ENCODE measurements around the gene GCNT1. TPM values are rescaled to one million over a fixed set of nuclear protein-coding genes. Genes with fewer than 3 reads are reported as not detected.

GCNT1 gene
- total RNA-seq, 1 experiment from 2014 or later: 17.2 TPM

DNA sequence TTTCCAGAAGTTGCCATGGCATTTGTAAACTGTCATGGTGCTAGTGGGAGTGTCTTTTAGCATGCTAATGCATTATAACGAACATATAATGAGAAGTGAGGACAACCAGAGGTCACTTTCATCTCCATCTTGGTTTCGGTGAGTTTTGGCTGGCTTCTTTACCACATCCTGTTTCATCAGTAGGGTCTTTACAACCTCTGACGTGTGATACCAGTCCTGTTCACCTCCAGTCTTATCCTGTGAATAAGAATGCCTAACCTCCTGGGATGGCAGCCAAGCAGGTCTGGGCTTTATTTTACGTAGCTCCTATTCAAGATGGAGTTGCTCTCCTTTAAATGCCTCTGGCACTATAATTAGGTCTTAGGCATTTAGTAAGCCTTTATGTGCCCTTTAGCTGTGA lies 44.3 kb upstream of the GCNT1 start:
- Mint-ChIP-seq H3K4me3 (no peak overlapping the region), H3K36me3 (peaks cover 8% of the 10 kb centered on the region), H3K27ac (no peak overlapping the region), H3K9me3 (peaks cover 25% of the 10 kb centered on the region), H3K27me3 (ENCODE audit: low read depth) (peaks cover 7% of the 10 kb centered on the region; the same call in 1 of the 2 replicates), H3K4me1 (peaks cover 41% of the 10 kb centered on the region)
- POLR2A ChIA-PET: no interaction called here
- TF ChIP-seq GTF2I (CRISPR knock-in tag; conservative IDR thresholded peaks at IDR 0.05): no peak
- TF ChIP-seq RELA (CRISPR knock-in tag; IDR thresholded peaks at IDR 0.05; ENCODE audit: borderline replicate concordance): no peak
- no peak for TF ChIP-seq ZSCAN18 (CRISPR knock-in tag; IDR thresholded peaks at IDR 0.05)
- no peak for TF ChIP-seq NR2C2 (CRISPR knock-in tag; IDR thresholded peaks at IDR 0.05)
- TF ChIP-seq ZNF317 (CRISPR knock-in tag; IDR thresholded peaks at IDR 0.05; ENCODE audit: borderline replicate concordance, low read depth): no peak
- TF ChIP-seq ZNF121 (CRISPR knock-in tag; IDR thresholded peaks at IDR 0.05): no peak
- TF ChIP-seq, protein P1, sequence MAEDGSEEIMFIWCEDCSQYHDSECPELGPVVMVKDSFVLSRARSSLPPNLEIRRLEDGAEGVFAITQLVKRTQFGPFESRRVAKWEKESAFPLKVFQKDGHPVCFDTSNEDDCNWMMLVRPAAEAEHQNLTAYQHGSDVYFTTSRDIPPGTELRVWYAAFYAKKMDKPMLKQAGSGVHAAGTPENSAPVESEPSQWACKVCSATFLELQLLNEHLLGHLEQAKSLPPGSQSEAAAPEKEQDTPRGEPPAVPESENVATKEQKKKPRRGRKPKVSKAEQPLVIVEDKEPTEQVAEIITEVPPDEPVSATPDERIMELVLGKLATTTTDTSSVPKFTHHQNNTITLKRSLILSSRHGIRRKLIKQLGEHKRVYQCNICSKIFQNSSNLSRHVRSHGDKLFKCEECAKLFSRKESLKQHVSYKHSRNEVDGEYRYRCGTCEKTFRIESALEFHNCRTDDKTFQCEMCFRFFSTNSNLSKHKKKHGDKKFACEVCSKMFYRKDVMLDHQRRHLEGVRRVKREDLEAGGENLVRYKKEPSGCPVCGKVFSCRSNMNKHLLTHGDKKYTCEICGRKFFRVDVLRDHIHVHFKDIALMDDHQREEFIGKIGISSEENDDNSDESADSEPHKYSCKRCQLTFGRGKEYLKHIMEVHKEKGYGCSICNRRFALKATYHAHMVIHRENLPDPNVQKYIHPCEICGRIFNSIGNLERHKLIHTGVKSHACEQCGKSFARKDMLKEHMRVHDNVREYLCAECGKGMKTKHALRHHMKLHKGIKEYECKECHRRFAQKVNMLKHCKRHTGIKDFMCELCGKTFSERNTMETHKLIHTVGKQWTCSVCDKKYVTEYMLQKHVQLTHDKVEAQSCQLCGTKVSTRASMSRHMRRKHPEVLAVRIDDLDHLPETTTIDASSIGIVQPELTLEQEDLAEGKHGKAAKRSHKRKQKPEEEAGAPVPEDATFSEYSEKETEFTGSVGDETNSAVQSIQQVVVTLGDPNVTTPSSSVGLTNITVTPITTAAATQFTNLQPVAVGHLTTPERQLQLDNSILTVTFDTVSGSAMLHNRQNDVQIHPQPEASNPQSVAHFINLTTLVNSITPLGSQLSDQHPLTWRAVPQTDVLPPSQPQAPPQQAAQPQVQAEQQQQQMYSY (CRISPR knock-in tag; IDR thresholded peaks at IDR 0.05): no peak
- TF ChIP-seq, protein P2, sequence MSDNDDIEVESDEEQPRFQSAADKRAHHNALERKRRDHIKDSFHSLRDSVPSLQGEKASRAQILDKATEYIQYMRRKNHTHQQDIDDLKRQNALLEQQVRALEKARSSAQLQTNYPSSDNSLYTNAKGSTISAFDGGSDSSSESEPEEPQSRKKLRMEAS (CRISPR knock-in tag; IDR thresholded peaks at IDR 0.05): no peak
- TF ChIP-seq, protein P3, sequence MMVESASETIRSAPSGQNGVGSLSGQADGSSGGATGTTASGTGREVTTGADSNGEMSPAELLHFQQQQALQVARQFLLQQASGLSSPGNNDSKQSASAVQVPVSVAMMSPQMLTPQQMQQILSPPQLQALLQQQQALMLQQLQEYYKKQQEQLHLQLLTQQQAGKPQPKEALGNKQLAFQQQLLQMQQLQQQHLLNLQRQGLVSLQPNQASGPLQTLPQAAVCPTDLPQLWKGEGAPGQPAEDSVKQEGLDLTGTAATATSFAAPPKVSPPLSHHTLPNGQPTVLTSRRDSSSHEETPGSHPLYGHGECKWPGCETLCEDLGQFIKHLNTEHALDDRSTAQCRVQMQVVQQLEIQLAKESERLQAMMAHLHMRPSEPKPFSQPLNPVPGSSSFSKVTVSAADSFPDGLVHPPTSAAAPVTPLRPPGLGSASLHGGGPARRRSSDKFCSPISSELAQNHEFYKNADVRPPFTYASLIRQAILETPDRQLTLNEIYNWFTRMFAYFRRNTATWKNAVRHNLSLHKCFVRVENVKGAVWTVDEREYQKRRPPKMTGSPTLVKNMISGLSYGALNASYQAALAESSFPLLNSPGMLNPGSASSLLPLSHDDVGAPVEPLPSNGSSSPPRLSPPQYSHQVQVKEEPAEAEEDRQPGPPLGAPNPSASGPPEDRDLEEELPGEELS (CRISPR knock-in tag; IDR thresholded peaks at IDR 0.05): no peak
- TF ChIP-seq, protein P4, sequence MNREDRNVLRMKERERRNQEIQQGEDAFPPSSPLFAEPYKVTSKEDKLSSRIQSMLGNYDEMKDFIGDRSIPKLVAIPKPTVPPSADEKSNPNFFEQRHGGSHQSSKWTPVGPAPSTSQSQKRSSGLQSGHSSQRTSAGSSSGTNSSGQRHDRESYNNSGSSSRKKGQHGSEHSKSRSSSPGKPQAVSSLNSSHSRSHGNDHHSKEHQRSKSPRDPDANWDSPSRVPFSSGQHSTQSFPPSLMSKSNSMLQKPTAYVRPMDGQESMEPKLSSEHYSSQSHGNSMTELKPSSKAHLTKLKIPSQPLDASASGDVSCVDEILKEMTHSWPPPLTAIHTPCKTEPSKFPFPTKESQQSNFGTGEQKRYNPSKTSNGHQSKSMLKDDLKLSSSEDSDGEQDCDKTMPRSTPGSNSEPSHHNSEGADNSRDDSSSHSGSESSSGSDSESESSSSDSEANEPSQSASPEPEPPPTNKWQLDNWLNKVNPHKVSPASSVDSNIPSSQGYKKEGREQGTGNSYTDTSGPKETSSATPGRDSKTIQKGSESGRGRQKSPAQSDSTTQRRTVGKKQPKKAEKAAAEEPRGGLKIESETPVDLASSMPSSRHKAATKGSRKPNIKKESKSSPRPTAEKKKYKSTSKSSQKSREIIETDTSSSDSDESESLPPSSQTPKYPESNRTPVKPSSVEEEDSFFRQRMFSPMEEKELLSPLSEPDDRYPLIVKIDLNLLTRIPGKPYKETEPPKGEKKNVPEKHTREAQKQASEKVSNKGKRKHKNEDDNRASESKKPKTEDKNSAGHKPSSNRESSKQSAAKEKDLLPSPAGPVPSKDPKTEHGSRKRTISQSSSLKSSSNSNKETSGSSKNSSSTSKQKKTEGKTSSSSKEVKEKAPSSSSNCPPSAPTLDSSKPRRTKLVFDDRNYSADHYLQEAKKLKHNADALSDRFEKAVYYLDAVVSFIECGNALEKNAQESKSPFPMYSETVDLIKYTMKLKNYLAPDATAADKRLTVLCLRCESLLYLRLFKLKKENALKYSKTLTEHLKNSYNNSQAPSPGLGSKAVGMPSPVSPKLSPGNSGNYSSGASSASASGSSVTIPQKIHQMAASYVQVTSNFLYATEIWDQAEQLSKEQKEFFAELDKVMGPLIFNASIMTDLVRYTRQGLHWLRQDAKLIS (CRISPR knock-in tag; IDR thresholded peaks at IDR 0.05; ENCODE audit: borderline replicate concordance): no peak
- DNase-seq (ENCODE audit: low spot score) (no peak), ATAC-seq (no peak)
- CTCF ChIA-PET: no interaction called here

DNA sequence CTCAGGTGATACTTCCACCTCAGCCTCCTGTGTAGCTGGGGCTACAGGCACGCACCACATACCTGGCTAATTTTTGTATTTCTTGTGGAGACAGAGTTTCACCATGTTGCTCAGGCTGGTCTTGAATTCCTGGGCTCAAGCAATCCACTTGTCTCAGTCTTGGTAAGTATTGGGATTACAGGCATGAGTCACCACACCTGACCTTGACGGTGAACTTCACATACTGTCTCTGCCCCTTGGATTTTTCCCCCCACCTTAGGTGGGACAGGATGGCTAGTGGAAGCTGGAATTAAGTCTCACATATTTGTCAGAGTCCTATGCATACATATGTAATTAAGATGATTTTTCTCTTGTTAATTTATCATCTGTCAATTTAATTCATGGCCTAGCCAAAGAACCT lies 43.8 kb upstream of the GCNT1 start:
- H3K4me3 Mint-ChIP-seq: no peak overlapping the region
- TF ChIP-seq TP53 (CRISPR knock-in tag; IDR thresholded peaks at IDR 0.05): no peak
- no peak for TF ChIP-seq RELA (CRISPR knock-in tag; IDR thresholded peaks at IDR 0.05; ENCODE audit: borderline replicate concordance)
- no peak for TF ChIP-seq ZNF219 (CRISPR knock-in tag; IDR thresholded peaks at IDR 0.05; ENCODE audit: borderline replicate concordance)
- no peak for TF ChIP-seq ZBTB43 (CRISPR knock-in tag; IDR thresholded peaks at IDR 0.05)
- no peak for TF ChIP-seq EMX1 (CRISPR knock-in tag; IDR thresholded peaks at IDR 0.05)
- TF ChIP-seq, protein P3 (CRISPR knock-in tag; IDR thresholded peaks at IDR 0.05): no peak
- no peak for TF ChIP-seq FOXJ3 (CRISPR knock-in tag; IDR thresholded peaks at IDR 0.05; ENCODE audit: borderline replicate concordance)
- TF ChIP-seq, protein P5, sequence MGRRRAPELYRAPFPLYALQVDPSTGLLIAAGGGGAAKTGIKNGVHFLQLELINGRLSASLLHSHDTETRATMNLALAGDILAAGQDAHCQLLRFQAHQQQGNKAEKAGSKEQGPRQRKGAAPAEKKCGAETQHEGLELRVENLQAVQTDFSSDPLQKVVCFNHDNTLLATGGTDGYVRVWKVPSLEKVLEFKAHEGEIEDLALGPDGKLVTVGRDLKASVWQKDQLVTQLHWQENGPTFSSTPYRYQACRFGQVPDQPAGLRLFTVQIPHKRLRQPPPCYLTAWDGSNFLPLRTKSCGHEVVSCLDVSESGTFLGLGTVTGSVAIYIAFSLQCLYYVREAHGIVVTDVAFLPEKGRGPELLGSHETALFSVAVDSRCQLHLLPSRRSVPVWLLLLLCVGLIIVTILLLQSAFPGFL (CRISPR knock-in tag; IDR thresholded peaks at IDR 0.05; ENCODE audit: borderline replicate concordance): no peak

More for the DNA sequence above, 43.8 kb upstream of the GCNT1 start:
- peaks cover 41% of the 10 kb centered on the region for H3K4me1 Mint-ChIP-seq
- ChIA-PET POLR2A (no interaction called here), CTCF (no interaction called here)
- peaks cover 7% of the 10 kb centered on the region; the same call in 1 of the 2 replicates for H3K27me3 Mint-ChIP-seq (ENCODE audit: low read depth)
- peaks cover 25% of the 10 kb centered on the region for H3K9me3 Mint-ChIP-seq
- no peak overlapping the region for H3K27ac Mint-ChIP-seq
- ATAC-seq: no peak
- no peak for DNase-seq (ENCODE audit: low spot score)
- peaks cover 8% of the 10 kb centered on the region for H3K36me3 Mint-ChIP-seq

Measured in WTC11 (cell line).